ENCODE data around the gene MDC1.

DNA sequence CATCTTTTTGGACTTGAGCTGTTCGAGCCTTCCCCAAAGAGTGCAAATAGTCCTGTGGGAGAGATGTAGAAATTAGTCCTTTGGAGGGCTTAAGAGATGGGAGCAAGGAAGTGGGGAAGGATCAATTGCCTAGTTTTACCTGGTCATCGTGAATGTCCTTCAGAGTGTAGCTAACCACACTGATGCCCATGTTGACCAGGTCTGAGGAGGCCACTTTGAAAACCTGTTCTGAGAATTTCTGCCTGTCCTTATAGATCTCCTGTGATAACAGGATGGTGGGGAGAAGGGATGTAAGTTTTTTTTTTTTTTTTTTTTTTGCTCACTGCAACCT lies 23.4 kb upstream of the MDC1 start:
- TF ChIP-seq, protein P1, sequence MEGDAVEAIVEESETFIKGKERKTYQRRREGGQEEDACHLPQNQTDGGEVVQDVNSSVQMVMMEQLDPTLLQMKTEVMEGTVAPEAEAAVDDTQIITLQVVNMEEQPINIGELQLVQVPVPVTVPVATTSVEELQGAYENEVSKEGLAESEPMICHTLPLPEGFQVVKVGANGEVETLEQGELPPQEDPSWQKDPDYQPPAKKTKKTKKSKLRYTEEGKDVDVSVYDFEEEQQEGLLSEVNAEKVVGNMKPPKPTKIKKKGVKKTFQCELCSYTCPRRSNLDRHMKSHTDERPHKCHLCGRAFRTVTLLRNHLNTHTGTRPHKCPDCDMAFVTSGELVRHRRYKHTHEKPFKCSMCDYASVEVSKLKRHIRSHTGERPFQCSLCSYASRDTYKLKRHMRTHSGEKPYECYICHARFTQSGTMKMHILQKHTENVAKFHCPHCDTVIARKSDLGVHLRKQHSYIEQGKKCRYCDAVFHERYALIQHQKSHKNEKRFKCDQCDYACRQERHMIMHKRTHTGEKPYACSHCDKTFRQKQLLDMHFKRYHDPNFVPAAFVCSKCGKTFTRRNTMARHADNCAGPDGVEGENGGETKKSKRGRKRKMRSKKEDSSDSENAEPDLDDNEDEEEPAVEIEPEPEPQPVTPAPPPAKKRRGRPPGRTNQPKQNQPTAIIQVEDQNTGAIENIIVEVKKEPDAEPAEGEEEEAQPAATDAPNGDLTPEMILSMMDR (conservative IDR thresholded peaks at IDR 0.05; ENCODE audit: low read depth in 2 of 2), result no peak
- TF ChIP-seq POLR2AphosphoS5 (IDR thresholded peaks at IDR 0.05; ENCODE audit: low read depth) (no peak), EZH2phosphoT487 (IDR thresholded peaks at IDR 0.05; ENCODE audit: unreplicated experiment) (no peak), EZH2 (IDR thresholded peaks at IDR 0.05; ENCODE audit: low read depth, unreplicated experiment) (no peak)
